ENCODE results near the gene ADAR.

GRCh38 chr1:154608397-154609270 is 648 bp upstream of the ADAR start:
- no peak for TF ChIP-seq CTCF (IDR thresholded peaks at IDR 0.05; ENCODE audit: insufficient read depth, low read depth, low read length)
- no peak for TF ChIP-seq EZH2 (IDR thresholded peaks at IDR 0.05; ENCODE audit: insufficient read depth, low read length)
